Heart left ventricle (tissue), 16 donors: ENCODE data around the gene RCOR2. TPM values are rescaled to one million over a fixed set of nuclear protein-coding genes. Genes with fewer than 3 reads are reported as not detected.

Experiments used
- ATAC-seq, 4 donors: fragments of 200-7000 bp; cut with Tn5 transposase; one replicate each; pipeline ENCODE4 v1.9.1; 2020 to 2022; ENCODE audit warnings: moderate library complexity in 4 of 4, mild to moderate bottlenecking in 3 of 4, moderate number of reproducible peaks in 1 of 4
- DNase-seq, 5 donors: peaks; one replicate each; pipeline ENCODE4 v3.0.0-alpha.2; 2020
- H3K27ac ChIP-seq, 12 donors: fragments of 200-600 bp; sonication (generic) in 4 of 12; one replicate each; pipeline versions ENCODE4 v1.5.0 to v1.8.0; 2016 to 2022; ENCODE audit warnings: mild to moderate bottlenecking in 2 of 12
- H3K27me3 ChIP-seq, 9 donors: fragments of 200-600 bp; sonication (generic) in 2 of 9; one replicate each; pipeline versions ENCODE4 v1.5.1 to v1.8.0; 2016 to 2022; ENCODE audit warnings: mild to moderate bottlenecking in 3 of 9
- H3K36me3 ChIP-seq, 9 donors: fragments of 200-600 bp; sonication (generic) in 2 of 9; one replicate each; pipeline versions ENCODE4 v1.5.0 to v1.8.0; 2018 to 2022; ENCODE audit warnings: mild to moderate bottlenecking in 2 of 9
- H3K4me1 ChIP-seq, 12 donors: fragments of 200-600 bp; sonication (generic) in 4 of 12; one replicate each; pipeline versions ENCODE4 v1.5.0 to v1.8.0; 2016 to 2022; ENCODE audit warnings: mild to moderate bottlenecking in 3 of 12
- H3K4me3 ChIP-seq, 12 donors: fragments of 200-600 bp; sonication (generic) in 4 of 12; one replicate each; pipeline versions ENCODE4 v1.5.0 to v1.8.0; 2017 to 2022; ENCODE audit warnings: mild to moderate bottlenecking in 9 of 12, moderate library complexity in 4 of 12
- H3K9me3 ChIP-seq, 12 donors: fragments of 200-600 bp; sonication (generic) in 4 of 12; one replicate each; pipeline versions ENCODE4 v1.5.0 to v1.8.0; 2016 to 2022; ENCODE audit warnings: mild to moderate bottlenecking in 1 of 12
- POLR2A ChIP-seq, 2 donors: fragments of 450-650 bp; IDR thresholded peaks; one replicate each; pipeline ENCODE4 v1.6.1; 2017; ENCODE audit warnings: antibody characterized with exemption in 2 of 2, mild to moderate bottlenecking in 2 of 2, moderate library complexity in 2 of 2
- WGBS, 4 donors: extraction: QIAGEN DNeasy Blood & Tissue Kit in 2 of 4; methylation state at CpG; one replicate each; pipeline versions ENCODE4 v1.1.5 to v1.1.7; 2013 to 2018; 5-methylcytosine and 5-hydroxymethylcytosine counted together
- intact Hi-C, 10 donors: fragments of 100-400 bp; cut with DNase I; formaldehyde crosslinking; loops; one replicate each; pipeline versions ENCODE4 v1.11.1 to v1.14.2; 2022
- polyA plus RNA-seq, 2 donors: library from polyadenylated mRNA; stranded (reverse); fragments of 200-250 nt; gene quantifications; one replicate each; pipeline ENCODE4 v1.2.3, GENCODE V29; 2013
- total RNA-seq, 9 donors: library from RNA; depleted of rRNA in 2 of 9; stranded (reverse); fragments of >200 nt in 2 of 9; fragmentation: NEBNext Ultra II Directional in 3 of 9; extraction: Animal tissue kit (Norgen Biotek cat#: 25700) in 3 of 9; gene quantifications; one replicate each; pipeline versions ENCODE4 v1.1.0 to v1.2.4, GENCODE V29; 2016 to 2023
- TF ChIP-seq, protein P1 (sequence below), 12 donors: fragments of 200-600 bp; sonication (generic) in 4 of 12; IDR thresholded peaks; one replicate each; pipeline versions ENCODE4 v1.5.0 to v1.8.0; 2018 to 2022; ENCODE audit warnings: antibody characterized with exemption in 12 of 12, mild to moderate bottlenecking in 5 of 12
- donor health status: ischemic (EF 13 %, LVEDD 7.1; RV severe dilation, severe dysfunction).
- donor health status: healthy with polysubstance abuse.
- donor health status: DM: no; HTN: yes; CAD: no.
- donor health status: DM: no; HTN: no; CAD: no.
- donor health status: ischemic (EF 25% LVEDD 6.9; RV normal size, moderate dysfunction).
- donor health status: ischemic (EF 25% LVEDD 5.7; RV mildly dilated, moderate dysfunction).
- donor health status: healthy.
- donor health status: DM: yes; HTN: yes; CAD: no.
- donor health status: ischemic (EF 35%, LVEDD 5.7; RV mildly dilated, moderate dysfunction).
- donor health status: nonischemic (EF 11% LVEDD 7.7; RV severe dilation, severe dysfunction).
- donor health status: DM: yes; HTN: yes; CAD: no.
- donor health status: PGD.
- donor health status: ischemic (EF 29% LVEDD 5.4; RV normal size, mild dysfunction).
- donor health status: nonischemic (EF 23%, LVEDD 6.1; RV moderate dilation, normal function).

RCOR2 gene
- total and polyA plus RNA-seq, 11 donors: 1.9 to 5.7 (median 4.2) TPM

- DNase-seq: no peak
Observed at GRCh38 chr11:63909591-63910506, 7.1 kb downstream of the RCOR2 start.

DNA sequence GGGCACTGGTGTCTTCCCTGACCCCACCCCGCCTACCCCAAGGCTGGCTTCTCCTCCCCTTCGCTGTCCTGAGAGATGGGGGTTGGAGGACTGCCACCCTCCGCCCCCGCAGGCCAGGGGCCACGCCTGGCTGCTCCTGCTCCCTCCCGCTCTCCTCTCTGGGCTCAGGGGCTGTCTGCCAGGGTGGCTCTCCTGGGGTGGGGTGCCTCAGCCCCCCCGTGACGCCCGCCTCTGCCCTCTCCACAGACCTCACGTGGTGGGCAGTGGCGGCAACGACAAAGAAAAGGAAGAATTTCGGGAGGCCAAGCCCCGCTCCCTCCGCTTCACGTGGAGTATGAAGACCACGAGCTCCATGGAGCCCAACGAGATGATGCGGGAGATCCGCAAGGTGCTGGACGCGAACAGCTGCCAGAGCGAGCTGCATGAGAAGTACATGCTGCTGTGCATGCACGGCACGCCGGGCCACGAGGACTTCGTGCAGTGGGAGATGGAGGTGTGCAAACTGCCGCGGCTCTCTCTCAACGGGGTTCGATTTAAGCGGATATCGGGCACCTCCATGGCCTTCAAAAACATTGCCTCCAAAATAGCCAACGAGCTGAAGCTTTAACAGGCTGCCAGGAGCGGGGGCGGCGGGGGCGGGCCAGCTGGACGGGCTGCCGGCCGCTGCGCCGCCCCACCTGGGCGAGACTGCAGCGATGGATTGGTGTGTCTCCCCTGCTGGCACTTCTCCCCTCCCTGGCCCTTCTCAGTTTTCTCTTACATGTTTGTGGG, 8.1 kb downstream of the RCOR2 start:
- TF ChIP-seq POLR2A (IDR thresholded peaks at IDR 0.05): no peak
- TF ChIP-seq, protein P1, sequence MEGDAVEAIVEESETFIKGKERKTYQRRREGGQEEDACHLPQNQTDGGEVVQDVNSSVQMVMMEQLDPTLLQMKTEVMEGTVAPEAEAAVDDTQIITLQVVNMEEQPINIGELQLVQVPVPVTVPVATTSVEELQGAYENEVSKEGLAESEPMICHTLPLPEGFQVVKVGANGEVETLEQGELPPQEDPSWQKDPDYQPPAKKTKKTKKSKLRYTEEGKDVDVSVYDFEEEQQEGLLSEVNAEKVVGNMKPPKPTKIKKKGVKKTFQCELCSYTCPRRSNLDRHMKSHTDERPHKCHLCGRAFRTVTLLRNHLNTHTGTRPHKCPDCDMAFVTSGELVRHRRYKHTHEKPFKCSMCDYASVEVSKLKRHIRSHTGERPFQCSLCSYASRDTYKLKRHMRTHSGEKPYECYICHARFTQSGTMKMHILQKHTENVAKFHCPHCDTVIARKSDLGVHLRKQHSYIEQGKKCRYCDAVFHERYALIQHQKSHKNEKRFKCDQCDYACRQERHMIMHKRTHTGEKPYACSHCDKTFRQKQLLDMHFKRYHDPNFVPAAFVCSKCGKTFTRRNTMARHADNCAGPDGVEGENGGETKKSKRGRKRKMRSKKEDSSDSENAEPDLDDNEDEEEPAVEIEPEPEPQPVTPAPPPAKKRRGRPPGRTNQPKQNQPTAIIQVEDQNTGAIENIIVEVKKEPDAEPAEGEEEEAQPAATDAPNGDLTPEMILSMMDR (IDR thresholded peaks at IDR 0.05): no peak
- intact Hi-C loops: loop anchor here in 1 of 10 donors (5.0 kb wide), 1 partner anchor 33 kb away; no protein-coding TSS in a partner anchor
- Histone ChIP-seq H3K27me3 (no peaks in the 10 kb centered on the region), H3K9me3 (no peaks in the 10 kb centered on the region), H3K36me3 (peaks cover 0 to 59% (median 52%) of the 10 kb centered on the region in 9 donors), H3K4me1 (peaks cover 0 to 35% (median 6%) of the 10 kb centered on the region in 12 donors), H3K27ac (no peak overlapping the region), H3K4me3 (no peak overlapping the region)
- DNase-seq (peak in 3 of 5 donors; percentile 42 to 59 (median 54)), ATAC-seq (peak in 3 of 4 donors; percentile 43 to 49 (median 49))
- 80 to 86% (median 82%) methylated on average over 41 to 46 of the region's 46 CpGs for WGBS, 4 donors

More at GRCh38 chr11:63909591-63910506, 7.1 kb downstream of the RCOR2 start:
- WGBS, 4 donors: 56 to 72% (median 63%) methylated on average over 21 to 24 of the region's 24 CpGs
- no peaks in the 10 kb centered on the region for H3K9me3 ChIP-seq
- no peaks in the 10 kb centered on the region for H3K27me3 ChIP-seq
- peak overlapping the region in 4 of 12 donors; percentile 0 to 29 (median 16) for H3K27ac ChIP-seq
- peaks cover 0 to 35% (median 6%) of the 10 kb centered on the region in 12 donors for H3K4me1 ChIP-seq
- ATAC-seq: peak in 1 of 4 donors; percentile 8
- H3K4me3 ChIP-seq: no peak overlapping the region
- TF ChIP-seq POLR2A (IDR thresholded peaks at IDR 0.05): no peak
- peaks cover 0 to 49% (median 42%) of the 10 kb centered on the region in 9 donors for H3K36me3 ChIP-seq
- intact Hi-C loops: loop anchor here in 1 of 10 donors (5.0 kb wide), 1 partner anchor 32 kb away; no protein-coding TSS in a partner anchor

GRCh38 chr11:63907808-63908530, 9.0 kb downstream of the RCOR2 start:
- H3K4me3 ChIP-seq: no peak overlapping the region
- DNase-seq (no peak), ATAC-seq (peak in 1 of 4 donors; percentile 4)
- no peaks in the 10 kb centered on the region for H3K27me3 ChIP-seq
- no peak for TF ChIP-seq POLR2A (IDR thresholded peaks at IDR 0.05)
- TF ChIP-seq, protein P1 (IDR thresholded peaks at IDR 0.05): no peak
- H3K4me1 ChIP-seq: peaks cover 0 to 35% (median 6%) of the 10 kb centered on the region in 12 donors
- intact Hi-C loops: loop anchor here in 1 of 10 donors (5.0 kb wide), 1 partner anchor 34 kb away; no protein-coding TSS in a partner anchor
- peaks cover 2 to 67% (median 59%) of the 10 kb centered on the region in 9 donors for H3K36me3 ChIP-seq
- H3K27ac ChIP-seq: no peak overlapping the region
- 78 to 86% (median 81%) methylated on average over 16 to 21 of the region's 21 CpGs for WGBS, 4 donors
- H3K9me3 ChIP-seq: no peaks in the 10 kb centered on the region

DNA sequence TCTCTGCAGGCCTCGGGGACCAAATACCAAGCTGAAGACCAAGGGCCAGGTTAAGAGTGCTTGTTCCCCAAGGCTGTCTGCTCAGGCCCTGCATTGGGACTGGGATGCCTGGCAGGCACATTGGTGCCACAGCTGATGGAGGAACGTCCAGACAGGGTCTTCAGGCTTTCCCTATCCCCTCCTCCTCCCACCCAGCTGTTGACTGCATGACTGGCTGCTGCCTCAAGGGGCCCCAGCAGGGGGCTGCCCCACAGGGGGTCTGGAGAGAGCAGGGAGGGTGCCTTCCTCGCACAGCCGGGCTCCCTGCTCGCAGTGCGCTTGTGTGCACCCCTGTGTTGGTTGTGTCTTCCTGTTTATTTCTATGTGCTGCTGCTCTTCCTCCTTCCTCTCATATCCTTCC, 9.9 kb downstream of the RCOR2 start:
- peaks cover 0 to 35% (median 6%) of the 10 kb centered on the region in 12 donors for H3K4me1 ChIP-seq
- ATAC-seq: no peak
- H3K36me3 ChIP-seq: peaks cover 2 to 76% (median 68%) of the 10 kb centered on the region in 9 donors
- intact Hi-C loops: loop anchor here in 1 of 10 donors (5.0 kb wide), 1 partner anchor 35 kb away; no protein-coding TSS in a partner anchor
- DNase-seq: no peak
- no peak overlapping the region for H3K4me3 ChIP-seq
- WGBS, 4 donors: 72 to 76% (median 72%) methylated on average over 6 of the region's 6 CpGs
- H3K9me3 ChIP-seq: no peaks in the 10 kb centered on the region
- no peaks in the 10 kb centered on the region for H3K27me3 ChIP-seq
- H3K27ac ChIP-seq: no peak overlapping the region
- TF ChIP-seq POLR2A (IDR thresholded peaks at IDR 0.05): no peak
- TF ChIP-seq, protein P1 (IDR thresholded peaks at IDR 0.05): no peak
